IMR-90 (cell line): Measurements from ENCODE around the gene POMT1. TPM values are rescaled to one million over a fixed set of nuclear protein-coding genes. Genes with fewer than 3 reads are reported as not detected.

Experiments
- ATAC-seq: fragments of 200-7000 bp; cut with Tn5 transposase; 2 replicates; pipeline ENCODE4 v1.9.1; 2020; ENCODE audit warnings: low read depth, mild to moderate bottlenecking, moderate library complexity
- BruUV-seq: library from RNA; stranded (reverse); fragments of 400-500 nt; replicated peaks from 2 replicates; lab custom pipeline; 2021; lab: Mats Ljungman, UMichigan
- CTCF ChIA-PET: fragments of 300-600 bp; formaldehyde crosslinking; extraction: SDS; loops from one replicate; lab custom pipeline; 2021; ENCODE audit warnings: antibody characterized with exemption; lab: Yijun Ruan, JAX
- POLR2A ChIA-PET: fragments of 300-600 bp; sonication (Branson Sonifier 250); formaldehyde crosslinking; loops from one replicate; lab custom pipeline; 2022; ENCODE audit warnings: antibody characterized with exemption; ENCODE audit not compliant: unreplicated experiment; lab: Charles Lee
- DNase-seq: peaks from one replicate; pipeline ENCODE4 v3.0.0; 2013
- H2AFZ ChIP-seq: replicated peaks from 2 replicates; pipeline ENCODE3; 2013; ENCODE audit warnings: low read length, mild to moderate bottlenecking; ENCODE audit not compliant: poor library complexity
- H2AK5ac ChIP-seq: 2 replicates; pipeline ENCODE4 v1.6.1; 2013; ENCODE audit warnings: low read depth, low read length, inconsistent platforms
- H2AK9ac ChIP-seq: replicated peaks from 2 replicates; pipeline ENCODE3; 2013; ENCODE audit warnings: mild to moderate bottlenecking, low read depth, low read length, moderate library complexity; ENCODE audit not compliant: poor library complexity
- H2BK120ac ChIP-seq: 2 replicates; pipeline ENCODE4 v1.6.1; 2013; ENCODE audit warnings: low read depth, low read length, inconsistent platforms
- H2BK15ac ChIP-seq: 3 replicates; pipeline ENCODE4 v1.6.1; 2013; ENCODE audit warnings: low read depth, low read length, inconsistent platforms
- H2BK20ac ChIP-seq: 2 replicates; pipeline ENCODE4 v1.6.1; 2013; ENCODE audit warnings: low read depth, mild to moderate bottlenecking, inconsistent platforms, low read length, moderate library complexity
- H2BK5ac ChIP-seq: 2 replicates; pipeline ENCODE4 v1.6.1; 2013; ENCODE audit warnings: mild to moderate bottlenecking, low read depth, low read length, inconsistent platforms; ENCODE audit not compliant: poor library complexity, severe bottlenecking
- H3K14ac ChIP-seq: replicated peaks from 2 replicates; pipeline ENCODE4 v1.6.1; 2013; ENCODE audit warnings: low read depth, low read length, inconsistent platforms
- H3K18ac ChIP-seq: 2 replicates; pipeline ENCODE4 v1.6.1; 2013; ENCODE audit warnings: low read depth, low read length, control low read depth
- H3K23ac ChIP-seq: 2 replicates; pipeline ENCODE4 v1.6.1; 2013; ENCODE audit warnings: low read depth, low read length, inconsistent platforms
- H3K27ac ChIP-seq: 2 replicates; pipeline ENCODE4 v1.5.1; 2013; ENCODE audit warnings: mild to moderate bottlenecking, control low read depth, low read length; ENCODE audit not compliant: insufficient read depth
- H3K27me3 ChIP-seq: 2 replicates; pipeline ENCODE4 v1.6.1; 2013; ENCODE audit warnings: low read length; ENCODE audit not compliant: control insufficient read depth, insufficient read depth
- H3K36me3 ChIP-seq: 2 replicates; pipeline ENCODE4 v1.6.1; 2013; ENCODE audit warnings: low read length, mixed read lengths; ENCODE audit not compliant: control insufficient read depth, insufficient read depth
- H3K4ac ChIP-seq: 2 replicates; pipeline ENCODE4 v1.6.1; 2013; ENCODE audit warnings: low read depth, low read length, inconsistent platforms
- H3K4me1 ChIP-seq: 2 replicates; pipeline ENCODE4 v1.6.1; 2013; ENCODE audit warnings: low read length, mixed read lengths; ENCODE audit not compliant: control insufficient read depth, insufficient read depth
- H3K4me2 ChIP-seq: 2 replicates; pipeline ENCODE4 v1.6.1; 2013; ENCODE audit warnings: low read depth, mild to moderate bottlenecking, control low read depth, low read length, moderate library complexity
- H3K4me3 ChIP-seq: 2 replicates; pipeline ENCODE4 v1.5.1; 2013; ENCODE audit warnings: low read depth, mild to moderate bottlenecking, control low read depth, low read length, moderate library complexity; ENCODE audit not compliant: insufficient read depth
- H3K56ac ChIP-seq: 2 replicates; pipeline ENCODE4 v1.6.1; 2013; ENCODE audit warnings: low read length, inconsistent platforms; ENCODE audit not compliant: insufficient read depth; ENCODE audit errors: extremely low read depth
- H3K79me1 ChIP-seq, 2 experiments: 2 replicates each; pipeline ENCODE4 v1.6.1; 2013; ENCODE audit warnings: low read length in 2 of 2, inconsistent platforms in 1 of 2, low read depth in 1 of 2
- H3K9ac ChIP-seq: 2 replicates; pipeline ENCODE4 v1.6.1; 2013; ENCODE audit warnings: low read depth, low read length, control low read depth
- H3K9me1 ChIP-seq: 2 replicates; pipeline ENCODE4 v1.6.1; 2013; ENCODE audit warnings: low read length, inconsistent platforms; ENCODE audit not compliant: insufficient read depth
- H3K9me3 ChIP-seq: 2 replicates; pipeline ENCODE4 v1.6.1; 2013; ENCODE audit warnings: low read length; ENCODE audit not compliant: control insufficient read depth, insufficient read depth
- H4K20me1 ChIP-seq: 2 replicates; pipeline ENCODE4 v1.6.1; 2013; ENCODE audit warnings: low read length, inconsistent platforms; ENCODE audit not compliant: insufficient read depth
- H4K5ac ChIP-seq: 2 replicates; pipeline ENCODE4 v1.6.1; 2013; ENCODE audit warnings: mild to moderate bottlenecking, low read depth, low read length, control low read depth
- H4K8ac ChIP-seq, 2 experiments: 2 replicates each; pipeline ENCODE4 v1.6.1; 2013; ENCODE audit warnings: low read depth in 2 of 2, low read length in 2 of 2, control low read depth in 1 of 2, inconsistent platforms in 1 of 2
- H4K91ac ChIP-seq: 2 replicates; pipeline ENCODE4 v1.6.1; 2013; ENCODE audit warnings: low read depth, low read length, inconsistent platforms; ENCODE audit not compliant: insufficient read depth
- CEBPB ChIP-seq: IDR thresholded peaks from 2 replicates; pipeline ENCODE4 v1.6.1; 2012; ENCODE audit warnings: low read depth, low read length, improper control_type of control experiment
- CHD1 ChIP-seq: IDR thresholded peaks from 2 replicates; pipeline ENCODE4 v1.6.1; 2012; ENCODE audit warnings: low read depth, low read length, improper control_type of control experiment
- FOS ChIP-seq: fragments of 150-350 bp; IDR thresholded peaks from 2 replicates; pipeline ENCODE4 v1.6.1; 2016; ENCODE audit warnings: low read depth, low read length
- NFE2L2 ChIP-seq: fragments of 150-350 bp; IDR thresholded peaks from 2 replicates; pipeline ENCODE4 v1.6.1; 2016; ENCODE audit warnings: low read depth, mild to moderate bottlenecking, low read length
- POLR2A ChIP-seq: IDR thresholded peaks from 2 replicates; pipeline ENCODE4 v1.6.1; 2012; ENCODE audit warnings: mild to moderate bottlenecking, low read depth, low read length
- RAD21 ChIP-seq: IDR thresholded peaks from 2 replicates; pipeline ENCODE4 v1.6.1; 2012; ENCODE audit warnings: low read length, improper control_type of control experiment
- RFX5 ChIP-seq: IDR thresholded peaks from 2 replicates; pipeline ENCODE4 v1.8.0; 2012; ENCODE audit warnings: low read depth, mild to moderate bottlenecking, low read length, moderate library complexity
- SMC3 ChIP-seq: fragments of 150-350 bp; IDR thresholded peaks from 2 replicates; pipeline ENCODE4 v1.6.1; 2016; ENCODE audit warnings: low read depth, mild to moderate bottlenecking, antibody characterized with exemption, low read length, moderate library complexity
- WGBS, 2 experiments: methylation state at CpG; one replicate each; pipeline versions ENCODE4 v1.1.5 to v1.1.7; 2013; ENCODE audit warnings: missing lambda C conversion rate in 2 of 2; ENCODE audit not compliant: insufficient read length in 1 of 2; ENCODE audit errors: extremely low coverage in 2 of 2; 5-methylcytosine and 5-hydroxymethylcytosine counted together
- dilution Hi-C: fragments of 300-500 bp; cut with HindIII; formaldehyde crosslinking; loops from one replicate; pipeline ENCODE4 v1.14.3; 2018; ENCODE audit warnings: low sequenced_read_pairs; ENCODE audit not compliant: unreplicated experiment
- in situ Hi-C: fragments of 300-500 bp; cut with MboI; formaldehyde crosslinking; loops from 3 replicates; pipeline ENCODE4 v1.14.3; 2019; ENCODE audit warnings: low sequenced_read_pairs, inconsistent platforms, mixed read lengths
- intact Hi-C: fragments of 100-400 bp; cut with micrococcal nuclease; formaldehyde crosslinking; loops from 2 replicates; pipeline ENCODE4 v1.10.0; 2022
- polyA plus RNA-seq, 3 experiments: library from polyadenylated mRNA; depleted of rRNA; stranded (reverse); fragments of >200 nt; gene quantifications; 2 replicates each; pipeline ENCODE4 v1.2.3, GENCODE V29; 2012; ENCODE audit warnings: low replicate concordance in 1 of 3
- total RNA-seq: library from RNA; depleted of rRNA; stranded (reverse); fragments of >200 nt; gene quantifications from 2 replicates; pipeline ENCODE4 v1.2.3, GENCODE V29; 2012
- TF ChIP-seq, protein P1 (sequence below): fragments of 150-350 bp; IDR thresholded peaks from 2 replicates; pipeline ENCODE4 v1.6.1; 2016; ENCODE audit warnings: low read depth, mild to moderate bottlenecking, low read length, moderate library complexity, borderline replicate concordance
- TF ChIP-seq, protein P2 (sequence below): fragments of 150-350 bp; IDR thresholded peaks from 2 replicates; pipeline ENCODE4 v1.6.1; 2017; ENCODE audit warnings: mild to moderate bottlenecking, antibody characterized with exemption, low read length, low read depth

Gene POMT1
- total and polyA plus RNA-seq, 2 of the 4 experiments (the other 2 are of a cell fraction) = 24.2 to 36.5 TPM

DNA sequence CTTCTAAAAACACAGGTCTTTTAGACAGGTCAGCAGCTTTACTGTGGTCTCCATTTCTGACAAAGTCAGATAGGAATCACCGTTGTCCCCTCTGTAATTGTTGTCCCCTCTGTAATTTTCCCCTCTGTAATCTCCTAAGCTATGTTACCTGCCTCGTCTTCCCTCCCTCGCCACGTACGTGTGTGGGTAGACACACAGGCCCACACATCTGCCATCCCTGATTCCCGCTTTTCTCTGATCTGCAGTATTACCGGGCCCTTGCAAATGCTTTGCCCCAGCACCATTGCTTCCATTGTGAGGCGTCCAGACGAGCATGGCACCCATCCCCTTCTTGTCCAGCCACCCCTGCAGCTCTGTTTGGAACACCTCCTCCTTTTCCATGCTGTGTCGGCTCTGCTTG is 45.0 kb upstream of the POMT1 start:
- CTCF ChIA-PET = no interaction called here
- in situ Hi-C loops = no loop called here
- Histone ChIP-seq H4K20me1 (peaks cover 13% of the 10 kb centered on the region; the same call in 1 of the 2 replicates), H3K4me2 (no peak overlapping the region), H3K4me1 (no peaks in the 10 kb centered on the region), H2AFZ (no peak overlapping the region), H4K91ac (no peak overlapping the region), H4K5ac (no peak overlapping the region), H2BK20ac (no peak overlapping the region), H3K56ac (no peak overlapping the region), H3K36me3 (peaks cover 66% of the 10 kb centered on the region), H2BK5ac (no peak overlapping the region), H3K14ac (no peak overlapping the region), H3K23ac (no peak overlapping the region), H3K27me3 (no peaks in the 10 kb centered on the region), H3K18ac (no peak overlapping the region), H2BK15ac (no peak overlapping the region), H2AK9ac (peak overlapping the region; percentile 26), H3K4me3 (no peak overlapping the region), H3K9me3 (no peaks in the 10 kb centered on the region), H4K8ac (no peak overlapping the region), H2AK5ac (no peak overlapping the region), H3K9ac (no peak overlapping the region), H2BK120ac (no peak overlapping the region), H3K79me1 (peaks cover 47 to 52% of the 10 kb centered on the region in 2 experiments), H3K9me1 (peaks cover 7% of the 10 kb centered on the region; the same call in 1 of the 2 replicates), H3K27ac (no peak overlapping the region), H3K4ac (no peak overlapping the region)
- TF ChIP-seq CHD1 = no peak
- TF ChIP-seq FOS = no peak
- no peak for TF ChIP-seq RAD21
- TF ChIP-seq POLR2A = no peak
- no peak for TF ChIP-seq SMC3
- no peak for TF ChIP-seq CEBPB
- TF ChIP-seq, protein P1, sequence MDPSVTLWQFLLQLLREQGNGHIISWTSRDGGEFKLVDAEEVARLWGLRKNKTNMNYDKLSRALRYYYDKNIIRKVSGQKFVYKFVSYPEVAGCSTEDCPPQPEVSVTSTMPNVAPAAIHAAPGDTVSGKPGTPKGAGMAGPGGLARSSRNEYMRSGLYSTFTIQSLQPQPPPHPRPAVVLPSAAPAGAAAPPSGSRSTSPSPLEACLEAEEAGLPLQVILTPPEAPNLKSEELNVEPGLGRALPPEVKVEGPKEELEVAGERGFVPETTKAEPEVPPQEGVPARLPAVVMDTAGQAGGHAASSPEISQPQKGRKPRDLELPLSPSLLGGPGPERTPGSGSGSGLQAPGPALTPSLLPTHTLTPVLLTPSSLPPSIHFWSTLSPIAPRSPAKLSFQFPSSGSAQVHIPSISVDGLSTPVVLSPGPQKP = no peak
- no peak for TF ChIP-seq RFX5
- no peak for TF ChIP-seq NFE2L2
- TF ChIP-seq, protein P2, sequence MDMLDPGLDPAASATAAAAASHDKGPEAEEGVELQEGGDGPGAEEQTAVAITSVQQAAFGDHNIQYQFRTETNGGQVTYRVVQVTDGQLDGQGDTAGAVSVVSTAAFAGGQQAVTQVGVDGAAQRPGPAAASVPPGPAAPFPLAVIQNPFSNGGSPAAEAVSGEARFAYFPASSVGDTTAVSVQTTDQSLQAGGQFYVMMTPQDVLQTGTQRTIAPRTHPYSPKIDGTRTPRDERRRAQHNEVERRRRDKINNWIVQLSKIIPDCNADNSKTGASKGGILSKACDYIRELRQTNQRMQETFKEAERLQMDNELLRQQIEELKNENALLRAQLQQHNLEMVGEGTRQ = no peak
- DNase-seq (no peak), ATAC-seq (no peak)
- no TSS peak for BruUV-seq
- intact Hi-C loops = no loop called here
- dilution Hi-C loops = no loop called here
- POLR2A ChIA-PET = no interaction called here
- 87% methylated on average over 2 of the region's 10 CpGs; no CpG with 5 or more reads in 1 of the 2 experiments for WGBS, 2 experiments
